Fibroblast of skin of scalp (primary cell): ENCODE results near the gene IMMP1L. TPM values are rescaled to one million over a fixed set of nuclear protein-coding genes. Genes with fewer than 3 reads are reported as not detected.
A peak's percentile ranks its signal among the peaks of the same experiment; 100 is the strongest.
"Not testable (repeated sequence)": the region's sequence is repeated elsewhere in the genome, so short reads cannot be mapped to it uniquely, and the experiment has no call there.

Experiments
- DNase-seq: peaks from one replicate; pipeline ENCODE4 v3.0.0-alpha.2; 2013
- polyA plus RNA-seq, 2 experiments: library from polyadenylated mRNA; unstranded; fragments of 120-200 nt; gene quantifications; one replicate each; pipeline ENCODE4 v1.2.1, GENCODE V29; 2013; ENCODE audit not compliant: insufficient read length in 2 of 2

The IMMP1L gene, protein sequence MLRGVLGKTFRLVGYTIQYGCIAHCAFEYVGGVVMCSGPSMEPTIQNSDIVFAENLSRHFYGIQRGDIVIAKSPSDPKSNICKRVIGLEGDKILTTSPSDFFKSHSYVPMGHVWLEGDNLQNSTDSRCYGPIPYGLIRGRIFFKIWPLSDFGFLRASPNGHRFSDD
- polyA plus RNA-seq (2013, experiment 1 of 2; ENCODE audit: insufficient read length), result 19.0 TPM
- 21.5 TPM for polyA plus RNA-seq (2013, experiment 2 of 2; ENCODE audit: insufficient read length)

GRCh38 chr11:31509429-31510345 is at the start of gene IMMP1L, which contains the start of gene ELP4:
Gene IMMP1L, minus strand, starts transcription at chr11:31509622. Its CDS starts 46,346 bp downstream, at chr11:31463276.
Gene ELP4, plus strand, starts transcription at chr11:31509767. Its CDS starts 18 bp downstream, at chr11:31509785.
- DNase-seq, result peak; percentile 95

- no peak for DNase-seq
These were observed 48.6 kb upstream of the IMMP1L start for GRCh38 chr11:31558001-31558400.

DNA sequence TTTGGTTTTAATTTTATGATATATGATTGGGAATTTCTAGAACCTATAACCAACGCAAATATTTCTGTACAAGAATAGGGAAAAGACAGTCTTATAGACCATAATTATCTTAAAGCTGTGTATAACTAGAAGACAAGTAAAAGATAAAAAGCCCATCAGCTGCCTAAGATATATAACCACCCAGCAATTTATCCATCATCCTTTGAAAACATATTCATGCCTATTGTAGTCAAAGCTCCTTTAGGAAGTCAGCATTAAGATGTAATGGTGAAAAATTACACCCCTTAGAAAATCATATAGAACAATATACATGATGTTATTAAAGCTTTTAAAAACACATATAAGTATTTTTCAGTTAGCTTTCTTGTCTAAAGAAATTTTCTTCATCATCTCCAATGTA is 46.5 kb upstream of the IMMP1L start:
- no peak for DNase-seq

DNA sequence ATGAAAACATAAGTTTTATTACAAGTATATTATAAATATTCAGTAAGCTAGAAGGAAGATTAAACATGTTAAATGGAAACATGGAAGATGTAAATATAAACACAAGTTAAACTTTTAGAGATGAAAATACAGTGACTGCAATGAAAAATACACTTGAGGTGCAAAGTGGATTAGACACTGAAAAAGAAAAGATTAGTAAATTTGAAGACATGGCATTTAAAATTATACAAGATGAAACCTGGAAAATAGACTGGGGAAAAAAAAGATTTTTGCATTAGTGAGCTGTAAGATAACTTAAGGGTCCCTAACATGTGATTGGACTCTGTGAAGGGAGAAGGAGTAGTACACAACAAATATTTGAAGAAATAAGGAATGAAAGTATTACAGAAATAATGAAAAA is 33.4 kb upstream of the IMMP1L start:
- DNase-seq, result no peak

- no peak for DNase-seq
These were observed 26.1 kb upstream of the IMMP1L start for GRCh38 chr11:31535479-31535878.

GRCh38 chr11:31531293-31531692 is 21.9 kb upstream of the IMMP1L start:
- no peak for DNase-seq

DNA sequence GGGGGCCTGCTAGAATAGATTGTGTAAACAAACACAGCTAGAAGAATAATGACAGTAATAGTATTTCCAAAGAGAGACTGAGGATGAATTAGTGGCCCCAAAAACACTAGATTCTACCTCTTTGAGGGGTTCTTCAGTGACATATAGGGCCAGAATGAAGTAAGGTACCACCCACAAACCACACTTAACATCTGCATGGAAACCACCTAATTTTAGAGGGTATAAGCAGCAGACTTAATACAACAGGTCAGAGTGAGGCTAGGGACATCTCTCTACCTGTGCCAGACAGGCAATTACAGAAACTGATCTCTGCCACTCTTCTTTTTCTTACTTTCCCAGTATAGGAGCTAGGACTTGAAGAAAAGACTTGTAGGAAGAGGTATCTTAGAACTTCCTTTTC is 20.3 kb upstream of the IMMP1L start:
- no peak for DNase-seq

GRCh38 chr11:31529189-31529588 is 19.8 kb upstream of the IMMP1L start:
- DNase-seq, result no peak

- DNase-seq, result no peak
These were observed 12.2 kb upstream of the IMMP1L start for GRCh38 chr11:31521497-31522150.

- no peak for DNase-seq
These were observed 2.7 kb upstream of the IMMP1L start for GRCh38 chr11:31512117-31512516.

DNA sequence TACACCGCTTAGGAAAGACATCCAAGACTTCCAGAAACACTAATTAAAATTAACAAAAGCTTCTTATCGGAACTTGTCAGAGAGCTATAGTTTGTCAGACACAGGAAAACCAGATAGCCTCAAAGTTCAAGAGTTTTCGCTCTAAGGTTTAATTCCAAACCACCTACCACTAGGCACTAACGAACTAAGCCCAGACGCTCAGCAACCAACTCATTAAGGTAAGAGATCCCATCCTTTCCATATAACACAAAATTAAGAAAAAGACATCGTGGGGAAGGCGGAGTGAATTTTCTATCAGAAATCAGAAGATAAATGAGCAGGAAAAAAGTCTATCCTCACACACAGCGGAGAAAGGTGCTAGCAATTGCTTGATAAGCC is 382 bp downstream of the IMMP1L start:
- DNase-seq, result no peak

GRCh38 chr11:31500560-31500959 is 8.9 kb downstream of the IMMP1L start:
- peak; percentile 0 for DNase-seq

- peak; percentile 58 for DNase-seq
These were observed 9.7 kb downstream of the IMMP1L start for GRCh38 chr11:31499576-31500178.

GRCh38 chr11:31493762-31494161 is 15.7 kb downstream of the IMMP1L start:
- not testable (repeated sequence) for DNase-seq

DNA sequence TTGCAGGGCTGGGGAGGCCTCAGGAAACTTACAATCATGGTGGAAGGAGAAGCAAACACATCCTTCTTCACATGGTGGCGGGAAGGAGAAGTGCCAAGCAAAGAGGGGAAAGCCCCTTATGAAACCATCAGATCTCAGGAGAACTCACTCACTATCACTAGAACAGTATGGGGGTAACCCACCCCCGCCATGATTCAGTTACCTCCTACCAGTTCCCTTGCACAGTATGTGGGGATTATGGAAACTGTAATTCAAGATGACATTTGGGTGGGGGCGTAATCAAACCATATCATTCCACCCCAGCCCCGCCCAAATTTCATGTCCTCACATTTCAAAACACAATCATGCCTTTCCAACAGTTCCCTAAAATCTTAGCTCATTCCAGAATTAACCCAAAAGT is 16.2 kb downstream of the IMMP1L start:
- DNase-seq, result no peak

DNA sequence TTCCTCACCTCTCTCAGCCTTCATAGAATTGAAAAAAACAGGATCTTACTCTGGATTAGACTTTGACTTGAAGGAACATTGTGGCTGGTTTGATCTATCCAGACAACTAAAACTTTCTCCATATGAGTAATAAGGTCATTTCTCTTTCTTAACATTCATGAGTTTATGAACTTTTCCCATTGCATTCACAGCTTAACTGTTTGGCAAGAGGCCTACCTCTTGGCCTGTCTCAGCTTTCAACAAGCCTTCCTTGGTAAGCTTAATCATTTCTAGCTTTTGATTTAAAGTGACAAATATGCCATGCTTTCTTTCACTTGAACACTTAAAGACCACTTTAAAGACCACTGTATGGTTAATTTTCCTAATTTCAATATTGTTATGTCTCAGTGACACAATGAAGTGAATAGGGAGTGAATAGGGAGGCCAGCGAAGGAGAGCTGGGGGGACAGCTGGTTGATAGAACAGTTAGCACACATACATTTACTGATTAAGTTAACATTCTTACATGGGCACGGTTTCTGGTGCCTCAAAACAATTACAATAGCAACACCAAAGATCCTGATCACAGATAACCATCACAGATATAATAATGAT is 17.0 kb downstream of the IMMP1L start:
- DNase-seq, result peak; percentile 3

DNA sequence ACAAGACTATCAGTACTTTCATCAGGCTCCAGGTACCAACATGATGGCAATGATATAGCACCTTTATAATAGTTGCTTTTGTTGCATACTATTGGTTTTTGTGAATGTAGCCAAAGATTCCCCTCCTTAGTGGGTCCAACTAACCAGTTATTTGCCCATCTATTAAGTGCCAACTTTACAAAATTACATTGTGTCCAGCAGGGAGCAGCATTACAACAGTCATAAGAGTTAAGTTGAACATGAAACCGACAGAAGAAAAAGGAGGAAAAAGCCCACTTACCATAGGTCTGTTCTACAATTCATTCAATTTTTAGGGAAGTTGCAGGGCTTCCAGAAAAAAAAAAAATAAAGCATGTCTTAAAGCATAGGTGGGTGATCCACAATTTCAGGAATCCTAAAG is 21.6 kb downstream of the IMMP1L start:
- peak; percentile 66 for DNase-seq

GRCh38 chr11:31484497-31484896 is 24.9 kb downstream of the IMMP1L start:
- peak; percentile 24 for DNase-seq

- no peak for DNase-seq
These were observed 28.5 kb downstream of the IMMP1L start for GRCh38 chr11:31480930-31481329.

- DNase-seq, result no peak
These were observed 30.4 kb downstream of the IMMP1L start for GRCh38 chr11:31479066-31479465.

DNA sequence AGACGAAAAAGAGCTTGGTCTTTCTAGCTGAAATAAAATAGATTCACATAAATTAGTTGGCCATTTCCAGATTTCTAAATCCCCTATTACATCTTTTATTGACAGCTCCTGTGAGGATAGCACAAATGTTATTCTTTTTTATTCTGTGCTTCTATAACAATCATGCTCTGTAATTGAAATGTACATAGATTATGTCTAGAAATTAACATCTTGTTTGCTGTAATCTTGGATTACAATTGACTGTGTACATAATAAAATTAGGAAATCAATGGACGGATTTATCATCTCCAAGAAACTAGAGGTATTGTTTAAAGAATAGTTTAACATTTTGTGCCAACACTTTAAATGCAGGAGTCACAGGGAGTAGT is 31.2 kb downstream of the IMMP1L start:
- no peak for DNase-seq

DNA sequence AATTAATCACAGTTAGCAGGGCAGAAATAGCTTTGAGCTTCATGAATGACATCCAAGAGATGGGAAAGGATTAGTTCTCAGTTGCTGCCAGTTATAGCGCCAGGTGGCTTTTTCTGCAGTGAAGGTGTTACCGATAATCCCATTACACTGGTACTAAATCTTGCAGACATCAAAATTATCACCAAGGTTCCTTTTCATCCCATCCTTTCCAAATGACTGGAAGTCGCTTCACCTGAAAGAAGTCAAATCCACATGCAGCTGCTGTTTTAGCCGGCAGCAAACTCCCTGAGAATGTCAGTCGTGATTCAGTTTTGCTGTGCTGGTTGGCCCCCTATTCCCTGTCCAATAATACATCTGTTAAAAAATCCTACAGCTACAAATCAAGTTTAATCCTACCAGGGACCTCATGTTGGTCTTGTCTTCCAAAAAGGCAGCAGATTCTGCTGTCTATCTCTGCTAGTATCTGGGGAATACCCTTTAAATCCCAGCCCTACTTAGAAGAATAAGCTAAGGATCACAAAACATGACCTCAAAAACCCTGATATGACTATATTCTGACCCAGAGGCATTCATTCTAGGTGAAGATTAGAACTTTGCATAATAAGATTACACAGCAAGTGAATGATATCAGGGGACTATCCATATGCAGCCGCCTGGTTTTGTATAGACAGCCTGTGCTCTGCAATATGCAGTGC is 31.7 kb downstream of the IMMP1L start:
- DNase-seq, result no peak
